SU-DHL-6 (cell line): ENCODE data around the gene TRIM40.

Experiments used
- H2AFZ ChIP-seq: fragments of 200-600 bp; sonication (generic); 2 replicates; pipeline ENCODE4 v1.6.1; 2014; ENCODE audit warnings: low read depth, mild to moderate bottlenecking, moderate library complexity, mixed read lengths, antibody characterized with exemption, low read length; ENCODE audit not compliant: severe bottlenecking
- H3F3A ChIP-seq: fragments of 200-600 bp; shearing (Covaris generic); 2 replicates; pipeline ENCODE4 v1.6.0; 2016; ENCODE audit warnings: antibody characterized with exemption, mild to moderate bottlenecking; ENCODE audit not compliant: insufficient read depth
- H3K27ac ChIP-seq: fragments of 200-600 bp; sonication (generic); 2 replicates; pipeline ENCODE4 v1.5.1; 2016; ENCODE audit warnings: low read depth, mild to moderate bottlenecking, low read length, moderate library complexity, mixed read lengths
- H3K27me3 ChIP-seq: fragments of 200-600 bp; sonication (generic), shearing (Covaris generic); 2 replicates; pipeline ENCODE4 v1.6.0; 2014; ENCODE audit warnings: mild to moderate bottlenecking, low read length
- H3K36me3 ChIP-seq: fragments of 200-600 bp; sonication (generic); 2 replicates; pipeline ENCODE4 v1.6.1; 2014; ENCODE audit warnings: mild to moderate bottlenecking, low read length, mixed read lengths
- H3K4me2 ChIP-seq: fragments of 300-600, 200-600 bp; shearing (Covaris generic), sonication (generic); 2 replicates; pipeline ENCODE4 v1.6.0; 2014; ENCODE audit warnings: low read length, low read depth, mild to moderate bottlenecking; ENCODE audit not compliant: poor library complexity, severe bottlenecking
- H3K4me3 ChIP-seq: fragments of 200-600 bp; sonication (generic); 2 replicates; pipeline ENCODE4 v1.5.1; 2014; ENCODE audit warnings: antibody characterized with exemption, low read length, mild to moderate bottlenecking, mixed read lengths; ENCODE audit not compliant: insufficient read depth, poor library complexity, severe bottlenecking
- H3K79me2 ChIP-seq: fragments of 200-600 bp; sonication (generic); 2 replicates; pipeline ENCODE4 v1.6.1; 2014; ENCODE audit warnings: mild to moderate bottlenecking, low read length, moderate library complexity; ENCODE audit not compliant: insufficient read depth
- H3K9ac ChIP-seq: fragments of 200-600 bp; sonication (generic); 2 replicates; pipeline ENCODE4 v1.7.0; 2014; ENCODE audit warnings: mild to moderate bottlenecking, low read length
- H3K9me2 ChIP-seq: fragments of 200-600 bp; sonication (generic); replicated peaks from 2 replicates; pipeline ENCODE4 v1.6.1; 2014; ENCODE audit warnings: low read length; ENCODE audit not compliant: insufficient read depth
- H3K9me3 ChIP-seq: fragments of 200-600 bp; sonication (generic); 2 replicates; pipeline ENCODE4 v1.6.1; 2014; ENCODE audit warnings: low read length, mixed read lengths; ENCODE audit not compliant: insufficient read depth
- H4K20me1 ChIP-seq: fragments of 200-600 bp; sonication (generic); 2 replicates; pipeline ENCODE4 v1.6.1; 2014; ENCODE audit warnings: low read depth, mild to moderate bottlenecking, antibody characterized with exemption, low read length, moderate library complexity, mixed read lengths
- EZH2phosphoT487 ChIP-seq: fragments of 200-600 bp; sonication (generic), shearing (Covaris generic); conservative IDR thresholded peaks from 2 replicates; pipeline ENCODE4 v1.6.1; 2018; ENCODE audit warnings: mild to moderate bottlenecking, antibody characterized with exemption, low read length, moderate library complexity, mixed read lengths
- TF ChIP-seq, protein P1 (sequence below): fragments of 200-600 bp; sonication (generic); IDR thresholded peaks from one replicate; pipeline ENCODE4 v1.5.1; 2017; ENCODE audit warnings: antibody characterized with exemption, mild to moderate bottlenecking, low read length, moderate library complexity; ENCODE audit not compliant: insufficient read depth, poor library complexity, severe bottlenecking

TRIM40 gene

DNA sequence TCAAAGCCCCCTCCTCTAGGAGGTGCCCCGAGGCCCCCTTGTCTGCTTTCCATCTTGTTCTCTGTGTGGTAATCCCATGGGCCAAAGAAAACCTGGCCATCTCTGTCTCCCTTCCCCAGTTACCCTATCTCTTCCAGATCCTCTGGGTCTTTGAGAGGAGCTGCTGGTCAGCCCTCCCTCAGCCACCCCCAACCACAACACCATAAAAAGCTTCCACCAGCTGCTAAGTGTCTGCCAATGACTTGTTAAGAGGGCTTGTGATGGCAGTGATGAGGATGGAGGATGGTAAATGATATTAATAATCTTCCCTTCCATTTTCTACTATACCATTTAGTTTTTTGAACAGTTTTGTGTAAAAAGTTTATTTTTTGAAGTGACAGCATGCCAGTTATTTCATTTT lies 60.0 kb downstream of the TRIM40 start:
- TF ChIP-seq, protein P1, sequence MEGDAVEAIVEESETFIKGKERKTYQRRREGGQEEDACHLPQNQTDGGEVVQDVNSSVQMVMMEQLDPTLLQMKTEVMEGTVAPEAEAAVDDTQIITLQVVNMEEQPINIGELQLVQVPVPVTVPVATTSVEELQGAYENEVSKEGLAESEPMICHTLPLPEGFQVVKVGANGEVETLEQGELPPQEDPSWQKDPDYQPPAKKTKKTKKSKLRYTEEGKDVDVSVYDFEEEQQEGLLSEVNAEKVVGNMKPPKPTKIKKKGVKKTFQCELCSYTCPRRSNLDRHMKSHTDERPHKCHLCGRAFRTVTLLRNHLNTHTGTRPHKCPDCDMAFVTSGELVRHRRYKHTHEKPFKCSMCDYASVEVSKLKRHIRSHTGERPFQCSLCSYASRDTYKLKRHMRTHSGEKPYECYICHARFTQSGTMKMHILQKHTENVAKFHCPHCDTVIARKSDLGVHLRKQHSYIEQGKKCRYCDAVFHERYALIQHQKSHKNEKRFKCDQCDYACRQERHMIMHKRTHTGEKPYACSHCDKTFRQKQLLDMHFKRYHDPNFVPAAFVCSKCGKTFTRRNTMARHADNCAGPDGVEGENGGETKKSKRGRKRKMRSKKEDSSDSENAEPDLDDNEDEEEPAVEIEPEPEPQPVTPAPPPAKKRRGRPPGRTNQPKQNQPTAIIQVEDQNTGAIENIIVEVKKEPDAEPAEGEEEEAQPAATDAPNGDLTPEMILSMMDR, result no peak
- TF ChIP-seq EZH2phosphoT487, result no peak
- H3K9ac ChIP-seq, result no peak overlapping the region
- H3K9me3 ChIP-seq, result no peaks in the 10 kb centered on the region
- H2AFZ ChIP-seq, result no peak overlapping the region
- H3K36me3 ChIP-seq, result peaks cover 27% of the 10 kb centered on the region
- peaks cover 17% of the 10 kb centered on the region for H3K79me2 ChIP-seq
- H3K27me3 ChIP-seq, result no peaks in the 10 kb centered on the region
- H4K20me1 ChIP-seq, result peaks cover 11% of the 10 kb centered on the region
- H3K4me3 ChIP-seq, result no peak overlapping the region
- H3F3A ChIP-seq, result no peaks in the 10 kb centered on the region
- H3K27ac ChIP-seq, result no peak overlapping the region
- no peak overlapping the region for H3K4me2 ChIP-seq
- no peaks in the 10 kb centered on the region for H3K9me2 ChIP-seq

DNA sequence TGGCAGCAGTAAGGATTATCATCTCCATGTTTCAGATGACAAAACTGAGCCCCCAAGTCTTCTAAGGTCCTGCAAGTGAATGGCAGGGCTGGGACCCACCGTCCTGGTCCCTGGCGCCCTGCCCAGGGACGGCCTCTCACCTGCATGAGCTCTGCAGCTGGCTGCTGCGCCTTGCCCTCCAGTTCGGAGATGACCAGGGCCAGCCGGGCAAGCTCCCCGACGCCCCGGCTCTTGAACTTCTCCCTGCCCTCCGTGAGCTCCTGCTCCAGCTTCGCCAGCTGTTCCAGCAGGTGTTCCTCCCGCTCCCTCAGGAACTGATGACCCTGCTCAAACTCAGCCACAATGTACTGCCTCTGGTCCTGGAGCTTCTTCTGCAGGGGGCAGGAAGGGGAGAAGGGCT lies 60.4 kb downstream of the TRIM40 start:
- Histone ChIP-seq H2AFZ (no peak overlapping the region), H3K79me2 (peaks cover 22% of the 10 kb centered on the region), H3K9me3 (no peaks in the 10 kb centered on the region), H3K9me2 (no peaks in the 10 kb centered on the region), H3F3A (no peaks in the 10 kb centered on the region), H3K9ac (no peak overlapping the region), H3K4me2 (no peak overlapping the region), H3K36me3 (peaks cover 27% of the 10 kb centered on the region), H3K27me3 (no peaks in the 10 kb centered on the region), H3K4me3 (no peak overlapping the region), H3K27ac (no peak overlapping the region), H4K20me1 (peaks cover 10% of the 10 kb centered on the region)
- TF ChIP-seq, protein P1, result no peak
- no peak for TF ChIP-seq EZH2phosphoT487
